IPS-20b (cell line): ENCODE measurements around the gene SURF1.
A peak's percentile ranks its signal among the peaks of the same experiment; 100 is the strongest.

ENCODE experiments used
- H3K27ac ChIP-seq: one replicate; pipeline ENCODE4 v1.5.1; 2013; ENCODE audit warnings: low read length
- H3K27me3 ChIP-seq: 2 replicates; pipeline ENCODE4 v1.6.1; 2013; ENCODE audit warnings: mild to moderate bottlenecking, low read length, inconsistent platforms; ENCODE audit not compliant: insufficient read depth
- H3K36me3 ChIP-seq: 2 replicates; pipeline ENCODE4 v1.6.1; 2013; ENCODE audit warnings: low read depth, mild to moderate bottlenecking, inconsistent platforms, low read length, moderate library complexity; ENCODE audit not compliant: insufficient read depth
- H3K4me1 ChIP-seq: 2 replicates; pipeline ENCODE4 v1.6.1; 2013; ENCODE audit warnings: mild to moderate bottlenecking, control low read depth, inconsistent platforms, low read length, moderate library complexity; ENCODE audit not compliant: insufficient read depth
- H3K4me3 ChIP-seq: 2 replicates; pipeline ENCODE4 v1.5.1; 2013; ENCODE audit warnings: mild to moderate bottlenecking, low read length, inconsistent platforms
- H3K9ac ChIP-seq: 2 replicates; pipeline ENCODE4 v1.6.1; 2013; ENCODE audit warnings: low read depth, mild to moderate bottlenecking, inconsistent platforms, low read length, moderate library complexity
- H3K9me3 ChIP-seq: 2 replicates; pipeline ENCODE4 v1.6.1; 2013; ENCODE audit warnings: mild to moderate bottlenecking, low read depth, low read length, inconsistent platforms; ENCODE audit not compliant: insufficient read depth

Gene SURF1

GRCh38 chr9:133359399-133360175, 3.3 kb upstream of the SURF1 start:
- no peak overlapping the region for H3K9ac ChIP-seq
- H3K36me3 ChIP-seq = peaks cover 63% of the 10 kb centered on the region

GRCh38 chr9:133357656-133358055, 1.4 kb upstream of the SURF1 start:
- peaks cover 57% of the 10 kb centered on the region for H3K36me3 ChIP-seq
- H3K9ac ChIP-seq = peak overlapping the region; percentile 79; the same call in 1 of the 2 replicates
- H3K4me3 ChIP-seq = peak overlapping the region; percentile 97; the same call in 1 of the 2 replicates
- no peaks in the 10 kb centered on the region for H3K27me3 ChIP-seq
- no peaks in the 10 kb centered on the region for H3K4me1 ChIP-seq
- no peaks in the 10 kb centered on the region for H3K9me3 ChIP-seq
- H3K27ac ChIP-seq = no peak overlapping the region

More at GRCh38 chr9:133359399-133360175, 3.3 kb upstream of the SURF1 start:
- H3K27me3 ChIP-seq = no peaks in the 10 kb centered on the region
- no peak overlapping the region for H3K4me3 ChIP-seq
- H3K9me3 ChIP-seq = no peaks in the 10 kb centered on the region
- H3K4me1 ChIP-seq = no peaks in the 10 kb centered on the region
- no peak overlapping the region for H3K27ac ChIP-seq

GRCh38 chr9:133355881-133356357, 368 bp downstream of the SURF1 start:
- H3K9me3 ChIP-seq = no peaks in the 10 kb centered on the region
- peak overlapping the region; percentile 94 for H3K9ac ChIP-seq
- H3K27me3 ChIP-seq = no peaks in the 10 kb centered on the region
- H3K4me1 ChIP-seq = no peaks in the 10 kb centered on the region
- peak overlapping the region; percentile 97 for H3K4me3 ChIP-seq
- H3K36me3 ChIP-seq = peaks cover 57% of the 10 kb centered on the region
- H3K27ac ChIP-seq = no peak overlapping the region

- Histone ChIP-seq H3K4me1 (no peaks in the 10 kb centered on the region), H3K27me3 (no peaks in the 10 kb centered on the region), H3K4me3 (no peak overlapping the region), H3K9ac (no peak overlapping the region), H3K9me3 (no peaks in the 10 kb centered on the region), H3K27ac (no peak overlapping the region), H3K36me3 (peaks cover 57% of the 10 kb centered on the region)
Observed at GRCh38 chr9:133354766-133355165, 1.5 kb downstream of the SURF1 start.

- Histone ChIP-seq H3K36me3 (peaks cover 64% of the 10 kb centered on the region), H3K27me3 (no peaks in the 10 kb centered on the region), H3K9me3 (no peaks in the 10 kb centered on the region), H3K9ac (no peak overlapping the region), H3K4me1 (no peaks in the 10 kb centered on the region), H3K4me3 (no peak overlapping the region), H3K27ac (no peak overlapping the region)
Observed at GRCh38 chr9:133353548-133353947, 2.7 kb downstream of the SURF1 start.

GRCh38 chr9:133352635-133353340, 3.5 kb downstream of the SURF1 start:
- Histone ChIP-seq H3K9me3 (no peaks in the 10 kb centered on the region), H3K27ac (no peak overlapping the region), H3K4me3 (no peak overlapping the region), H3K36me3 (peaks cover 59% of the 10 kb centered on the region), H3K9ac (no peak overlapping the region), H3K4me1 (no peaks in the 10 kb centered on the region), H3K27me3 (no peaks in the 10 kb centered on the region)

GRCh38 chr9:133351908-133352634, 4.2 kb downstream of the SURF1 start:
- H3K4me1 ChIP-seq = no peaks in the 10 kb centered on the region
- H3K27ac ChIP-seq = no peak overlapping the region
- H3K9me3 ChIP-seq = no peaks in the 10 kb centered on the region
- H3K9ac ChIP-seq = no peak overlapping the region
- H3K36me3 ChIP-seq = peaks cover 56% of the 10 kb centered on the region
- no peak overlapping the region for H3K4me3 ChIP-seq
- H3K27me3 ChIP-seq = no peaks in the 10 kb centered on the region

GRCh38 chr9:133351526-133351907, 4.8 kb downstream of the SURF1 start:
- Histone ChIP-seq H3K4me3 (no peak overlapping the region), H3K9ac (no peak overlapping the region), H3K27ac (no peak overlapping the region), H3K4me1 (no peaks in the 10 kb centered on the region), H3K27me3 (no peaks in the 10 kb centered on the region), H3K9me3 (no peaks in the 10 kb centered on the region), H3K36me3 (peaks cover 56% of the 10 kb centered on the region)

- Histone ChIP-seq H3K4me1 (no peaks in the 10 kb centered on the region), H3K27ac (no peak overlapping the region), H3K9ac (peak overlapping the region; percentile 100; the same call in 1 of the 2 replicates), H3K4me3 (peak overlapping the region; percentile 87; the same call in 1 of the 2 replicates), H3K9me3 (no peaks in the 10 kb centered on the region), H3K27me3 (no peaks in the 10 kb centered on the region), H3K36me3 (peaks cover 69% of the 10 kb centered on the region)
Observed at GRCh38 chr9:133349965-133350616, 6.2 kb downstream of the SURF1 start.

GRCh38 chr9:133348718-133349573, 7.3 kb downstream of the SURF1 start:
- H3K9ac ChIP-seq = peak overlapping the region; percentile 100
- H3K9me3 ChIP-seq = no peaks in the 10 kb centered on the region
- peaks cover 81% of the 10 kb centered on the region for H3K36me3 ChIP-seq
- no peaks in the 10 kb centered on the region for H3K4me1 ChIP-seq
- peak overlapping the region; percentile 94 for H3K27ac ChIP-seq
- H3K27me3 ChIP-seq = no peaks in the 10 kb centered on the region
- peak overlapping the region; percentile 87 for H3K4me3 ChIP-seq
